NCI-H1417 (cell line): ENCODE measurements around the gene TNFSF13.
A peak's percentile ranks its signal among the peaks of the same experiment; 100 is the strongest.

ENCODE experiments used
- DNase-seq, 3 experiments: peaks; one replicate each; lab custom pipeline; 2025; lab: John Stamatoyannopoulos, UW

Gene TNFSF13

DNA sequence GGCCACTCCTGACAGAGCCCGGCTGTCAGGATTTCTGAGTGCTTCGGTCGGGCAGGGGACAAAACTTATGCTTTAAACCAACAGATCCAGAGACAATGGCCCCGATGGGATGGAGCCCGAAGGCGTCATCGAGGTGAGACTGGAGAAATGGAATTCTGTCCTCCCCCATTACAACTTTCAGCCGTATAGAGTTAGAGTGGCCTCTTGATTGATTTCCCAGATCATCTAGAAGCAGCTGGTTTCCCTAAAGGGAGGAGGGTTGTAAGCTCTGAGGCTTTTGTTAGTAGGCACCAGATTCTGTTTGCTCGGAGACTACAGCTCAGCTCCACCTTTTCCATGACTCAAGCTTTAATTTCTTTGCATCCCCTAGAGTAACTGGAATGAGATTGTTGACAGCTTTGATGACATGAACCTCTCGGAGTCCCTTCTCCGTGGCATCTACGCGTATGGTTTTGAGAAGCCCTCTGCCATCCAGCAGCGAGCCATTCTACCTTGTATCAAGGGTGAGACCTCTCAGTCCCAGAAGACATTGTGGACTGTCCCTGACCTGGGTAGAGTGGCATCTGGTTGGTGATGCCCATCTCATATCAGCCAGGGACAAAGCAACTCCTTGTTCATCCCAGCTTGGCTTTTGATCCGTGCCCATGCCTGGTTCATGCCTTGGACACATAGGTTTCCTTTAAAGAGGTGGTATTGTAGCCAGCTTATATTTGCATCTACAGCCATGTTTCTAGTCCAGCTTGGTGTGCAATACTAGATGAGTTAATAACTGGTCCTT is 15.8 kb downstream of the TNFSF13 start:
- no peak for DNase-seq

DNA sequence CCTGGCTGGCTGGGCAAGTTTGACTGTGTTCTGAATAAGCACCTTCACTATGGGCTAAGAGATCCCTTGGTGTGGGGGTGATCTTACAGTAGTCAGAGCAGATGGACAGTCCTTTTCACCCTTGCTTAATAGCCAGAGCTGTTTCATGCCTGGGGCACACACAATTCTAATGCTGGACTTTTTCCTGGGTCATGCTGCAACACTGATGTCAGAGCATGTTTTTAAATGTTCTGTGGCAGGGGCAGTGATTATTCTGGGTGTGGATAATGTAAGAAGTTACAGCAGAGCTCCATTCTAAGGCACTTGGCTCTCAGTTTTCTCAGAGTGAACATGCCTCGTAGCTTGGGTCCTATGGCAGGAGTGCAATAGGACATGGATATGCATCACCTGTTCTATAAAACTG is 16.9 kb downstream of the TNFSF13 start:
- DNase-seq = no peak

DNA sequence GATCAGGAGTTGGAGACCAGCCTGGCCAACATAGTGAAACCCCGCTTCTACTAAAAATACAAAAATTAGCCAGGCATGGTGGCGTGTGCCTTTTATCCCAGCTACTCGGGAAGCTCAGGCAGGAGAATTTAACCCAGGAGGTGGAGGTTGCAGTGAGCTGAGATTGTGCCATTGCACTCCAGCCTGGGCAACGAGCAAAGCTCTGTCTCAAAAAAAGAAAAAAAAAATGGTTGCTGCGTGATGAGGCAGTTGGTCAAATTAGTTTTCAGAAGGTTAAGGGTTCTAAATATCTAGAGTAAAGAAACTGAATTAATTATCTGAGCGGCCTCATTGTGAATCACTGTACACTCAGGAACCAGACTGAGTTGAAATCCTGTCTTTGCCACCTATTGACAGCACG is 17.4 kb downstream of the TNFSF13 start:
- no peak for DNase-seq

DNA sequence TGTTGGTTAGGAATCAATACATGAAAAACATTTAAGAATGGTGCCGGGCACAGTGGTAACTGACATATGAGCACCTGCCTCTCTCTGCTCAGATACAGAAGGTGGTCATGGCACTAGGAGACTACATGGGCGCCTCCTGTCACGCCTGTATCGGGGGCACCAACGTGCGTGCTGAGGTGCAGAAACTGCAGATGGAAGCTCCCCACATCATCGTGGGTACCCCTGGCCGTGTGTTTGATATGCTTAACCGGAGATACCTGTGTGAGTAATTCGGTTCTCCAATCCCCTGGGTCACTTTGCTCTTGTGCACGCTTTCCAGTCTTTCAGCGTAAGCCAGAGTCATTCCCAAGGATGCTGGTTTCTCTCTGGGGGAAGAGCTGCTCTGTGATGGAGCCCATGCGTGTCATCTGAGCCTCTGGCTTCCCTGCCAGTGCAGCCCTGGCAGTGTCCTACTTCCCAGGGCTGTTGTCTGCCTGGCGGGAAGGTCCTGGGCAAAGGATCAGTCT is 17.9 kb downstream of the TNFSF13 start:
- no peak for DNase-seq

DNA sequence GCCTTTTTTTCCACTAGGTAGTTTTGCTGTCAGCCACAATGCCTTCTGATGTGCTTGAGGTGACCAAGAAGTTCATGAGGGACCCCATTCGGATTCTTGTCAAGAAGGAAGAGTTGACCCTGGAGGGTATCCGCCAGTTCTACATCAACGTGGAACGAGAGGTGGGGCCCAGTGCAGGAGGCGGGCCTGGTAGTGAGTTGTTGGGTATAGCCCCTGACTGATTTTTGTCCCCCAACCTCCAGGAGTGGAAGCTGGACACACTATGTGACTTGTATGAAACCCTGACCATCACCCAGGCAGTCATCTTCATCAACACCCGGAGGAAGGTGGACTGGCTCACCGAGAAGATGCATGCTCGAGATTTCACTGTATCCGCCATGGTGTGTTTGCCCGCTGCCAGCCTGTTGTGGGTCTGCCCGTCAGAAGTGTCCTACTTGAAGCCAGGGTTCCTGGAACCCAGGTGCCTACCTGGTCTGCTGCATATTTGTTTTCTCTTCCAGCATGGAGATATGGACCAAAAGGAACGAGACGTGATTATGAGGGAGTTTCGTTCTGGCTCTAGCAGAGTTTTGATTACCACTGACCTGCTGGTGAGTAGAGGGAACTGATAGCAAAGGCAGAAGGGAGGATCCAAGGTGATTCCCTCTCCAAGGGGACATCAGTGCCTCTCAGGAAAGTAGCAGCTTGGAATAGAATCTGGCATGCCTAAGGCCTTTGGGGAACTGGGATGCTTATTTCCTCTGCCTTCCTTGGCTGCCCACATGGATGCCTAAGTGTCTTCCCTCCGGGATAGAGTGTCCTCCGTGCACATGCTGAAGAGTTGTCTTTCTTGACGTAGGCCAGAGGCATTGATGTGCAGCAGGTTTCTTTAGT is 19.0 kb downstream of the TNFSF13 start:
- peak in 1 of 3 experiments; percentile 12 for DNase-seq

DNA sequence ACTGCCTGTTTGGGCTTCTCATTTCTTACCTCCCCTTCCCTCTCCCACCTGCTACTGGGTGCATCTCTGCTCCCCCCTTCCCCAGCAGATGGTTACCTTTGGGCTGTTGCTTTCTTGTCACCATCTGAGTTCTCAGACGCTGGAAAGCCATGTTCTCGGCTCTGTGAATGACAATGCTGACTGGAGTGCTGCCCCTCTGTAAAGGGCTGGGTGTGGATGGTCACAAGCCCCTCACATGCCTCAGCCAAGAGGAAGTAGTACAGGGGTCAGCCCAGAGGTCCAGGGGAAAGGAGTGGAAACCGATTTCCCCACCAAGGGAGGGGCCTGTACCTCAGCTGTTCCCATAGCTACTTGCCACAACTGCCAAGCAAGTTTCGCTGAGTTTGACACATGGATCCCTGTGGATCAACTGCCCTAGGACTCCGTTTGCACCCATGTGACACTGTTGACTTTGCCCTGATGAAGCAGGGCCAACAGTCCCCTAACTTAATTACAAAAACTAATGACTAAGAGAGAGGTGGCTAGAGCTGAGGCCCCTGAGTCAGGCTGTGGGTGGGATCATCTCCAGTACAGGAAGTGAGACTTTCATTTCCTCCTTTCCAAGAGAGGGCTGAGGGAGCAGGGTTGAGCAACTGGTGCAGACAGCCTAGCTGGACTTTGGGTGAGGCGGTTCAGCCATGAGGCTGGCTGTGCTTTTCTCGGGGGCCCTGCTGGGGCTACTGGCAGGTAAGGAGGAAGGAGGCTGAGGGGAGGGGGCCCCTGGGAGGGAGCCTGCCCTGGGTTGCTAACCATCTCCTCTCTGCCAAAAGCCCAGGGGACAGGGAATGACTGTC is 20.7 kb downstream of the TNFSF13 start, which contains the start of gene CD68:
Gene CD68, plus strand, starts transcription at position 638 of the 833 bp plus-strand sequence. Its CDS starts 40 bp downstream, at position 678.
- DNase-seq = peak in 1 of 3 experiments; percentile 26

DNA sequence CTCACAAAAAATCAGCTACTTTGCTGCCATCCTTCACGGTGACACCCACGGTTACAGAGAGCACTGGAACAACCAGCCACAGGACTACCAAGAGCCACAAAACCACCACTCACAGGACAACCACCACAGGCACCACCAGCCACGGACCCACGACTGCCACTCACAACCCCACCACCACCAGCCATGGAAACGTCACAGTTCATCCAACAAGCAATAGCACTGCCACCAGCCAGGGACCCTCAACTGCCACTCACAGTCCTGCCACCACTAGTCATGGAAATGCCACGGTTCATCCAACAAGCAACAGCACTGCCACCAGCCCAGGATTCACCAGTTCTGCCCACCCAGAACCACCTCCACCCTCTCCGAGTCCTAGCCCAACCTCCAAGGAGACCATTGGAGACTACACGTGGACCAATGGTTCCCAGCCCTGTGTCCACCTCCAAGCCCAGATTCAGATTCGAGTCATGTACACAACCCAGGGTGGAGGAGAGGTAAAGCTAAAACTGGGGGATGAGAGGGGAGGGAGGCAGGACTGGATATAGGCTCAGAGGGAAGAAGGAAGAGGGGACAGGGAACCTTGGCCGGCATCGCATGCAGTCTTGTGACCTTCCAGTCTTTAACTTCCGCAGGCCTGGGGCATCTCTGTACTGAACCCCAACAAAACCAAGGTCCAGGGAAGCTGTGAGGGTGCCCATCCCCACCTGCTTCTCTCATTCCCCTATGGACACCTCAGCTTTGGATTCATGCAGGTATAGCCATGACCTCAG is 21.5 kb downstream of the TNFSF13 start:
- peak in 2 of 3 experiments; percentile 11 to 26 for DNase-seq

DNA sequence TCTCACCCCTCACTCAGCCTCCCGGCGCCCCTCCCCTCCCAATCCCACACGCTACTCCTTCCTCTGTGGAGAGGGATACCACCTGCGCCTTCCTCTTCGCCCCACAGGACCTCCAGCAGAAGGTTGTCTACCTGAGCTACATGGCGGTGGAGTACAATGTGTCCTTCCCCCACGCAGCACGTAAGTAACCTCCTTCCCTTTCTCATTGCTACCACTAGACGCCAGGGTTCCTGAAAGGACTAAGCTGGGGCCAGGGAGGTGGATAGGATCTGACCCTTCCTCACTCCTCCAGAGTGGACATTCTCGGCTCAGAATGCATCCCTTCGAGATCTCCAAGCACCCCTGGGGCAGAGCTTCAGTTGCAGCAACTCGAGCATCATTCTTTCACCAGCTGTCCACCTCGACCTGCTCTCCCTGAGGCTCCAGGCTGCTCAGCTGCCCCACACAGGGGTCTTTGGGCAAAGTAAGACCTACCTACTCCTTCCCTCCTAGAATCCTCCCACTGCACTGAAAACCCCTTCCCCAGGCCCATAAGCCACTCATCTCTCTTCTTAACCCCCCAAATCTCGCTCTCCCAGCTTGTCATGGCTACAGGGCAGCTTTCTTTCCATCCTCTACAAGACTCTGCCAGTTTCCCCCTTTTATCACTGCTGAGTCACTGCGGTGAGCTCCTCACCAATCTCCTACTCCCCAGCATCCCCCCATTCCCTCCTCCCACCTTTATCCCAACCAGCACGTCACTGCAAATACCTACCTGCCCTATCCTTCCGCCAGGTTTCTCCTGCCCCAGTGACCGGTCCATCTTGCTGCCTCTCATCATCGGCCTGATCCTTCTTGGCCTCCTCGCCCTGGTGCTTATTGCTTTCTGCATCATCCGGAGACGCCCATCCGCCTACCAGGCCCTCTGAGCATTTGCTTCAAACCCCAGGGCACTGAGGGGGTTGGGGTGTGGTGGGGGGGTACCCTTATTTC is 22.3 kb downstream of the TNFSF13 start:
- no peak for DNase-seq

DNA sequence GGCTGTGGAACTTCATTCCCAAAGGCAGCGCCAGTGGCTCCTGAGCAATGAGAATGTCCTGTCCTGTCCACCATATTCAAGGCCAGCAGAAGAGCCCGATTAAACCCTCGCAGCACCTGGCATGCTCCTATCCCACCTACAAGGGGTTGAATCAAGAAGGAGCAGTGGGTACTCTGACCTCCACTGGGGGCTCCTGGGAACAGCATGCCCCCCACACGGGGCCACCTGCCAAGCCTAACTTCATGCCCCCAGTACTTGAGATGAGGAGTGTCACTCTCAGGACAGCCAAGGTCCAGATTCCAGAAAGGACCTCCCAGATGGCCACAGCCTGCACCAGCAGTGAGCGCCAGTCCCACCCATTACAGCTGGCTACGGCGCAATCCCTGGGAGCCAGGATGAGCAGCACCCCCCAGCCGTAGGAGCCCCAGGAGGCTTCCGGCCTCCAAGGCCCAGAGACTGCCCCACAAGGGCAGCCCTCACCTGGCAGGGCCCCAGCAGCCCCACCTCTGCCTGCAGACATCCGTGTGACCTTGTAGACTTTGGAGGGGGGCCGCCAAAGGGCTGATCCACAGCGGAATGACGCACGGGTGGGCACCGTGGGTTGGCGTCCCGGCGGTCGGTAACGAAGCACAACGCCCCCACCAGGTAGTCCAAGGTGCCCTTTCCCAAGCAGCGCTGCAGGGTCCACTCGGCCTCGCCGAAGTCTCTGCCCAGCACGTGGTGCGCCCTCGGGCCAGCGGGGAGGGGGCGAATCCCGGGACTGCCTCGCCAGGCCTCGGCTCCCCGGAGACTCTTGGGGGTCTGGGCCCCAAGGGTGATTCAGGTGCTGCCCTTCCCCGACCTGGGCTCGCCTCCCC is 24.1 kb downstream of the TNFSF13 start:
- no peak for DNase-seq

DNA sequence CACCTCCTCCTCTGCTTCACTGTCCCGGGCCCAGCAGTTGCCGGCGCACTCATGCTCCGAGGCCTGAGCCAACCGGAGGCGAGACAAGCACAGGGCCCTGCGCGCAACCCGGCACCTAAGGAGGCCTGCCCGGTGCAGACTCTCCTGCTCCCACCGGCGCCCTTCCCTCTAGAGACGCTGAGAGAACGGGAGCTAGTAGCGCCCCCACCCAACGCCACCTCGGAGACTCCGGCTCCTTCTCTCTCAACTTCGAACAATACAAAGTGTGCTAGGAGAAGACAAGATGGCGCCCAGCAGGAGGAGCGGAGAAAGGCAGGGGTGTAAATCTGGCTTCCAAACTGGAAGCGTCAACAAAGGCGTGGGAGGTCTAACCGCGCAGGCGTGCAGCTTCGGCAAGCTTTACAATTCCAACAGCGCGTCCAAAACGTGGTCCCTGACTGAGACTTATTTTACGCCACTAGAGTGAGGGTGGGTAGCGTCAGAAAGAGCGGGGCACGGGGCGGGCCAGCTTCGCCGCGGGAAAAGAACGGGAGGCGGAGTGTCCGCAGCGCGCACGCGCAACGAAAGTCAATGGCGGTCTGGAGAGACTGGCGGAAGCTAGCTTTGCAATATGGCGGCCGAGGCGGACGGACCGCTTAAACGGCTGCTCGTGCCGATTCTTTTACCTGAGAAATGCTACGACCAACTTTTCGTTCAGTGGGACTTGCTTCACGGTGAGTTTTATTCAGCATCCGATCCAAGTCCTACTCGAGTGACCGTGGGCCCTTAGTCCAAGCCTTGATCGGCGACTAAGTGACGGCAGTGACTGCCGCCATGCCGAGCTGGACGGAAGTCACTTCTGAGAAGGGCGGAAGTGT is 24.9 kb downstream of the TNFSF13 start, which contains the start of gene MPDU1:
Gene MPDU1, plus strand, starts transcription at position 600 of the 857 bp plus-strand sequence. Its CDS starts 11 bp downstream, at position 611.
- DNase-seq = peak; percentile 92 to 96 (median 94)

DNA sequence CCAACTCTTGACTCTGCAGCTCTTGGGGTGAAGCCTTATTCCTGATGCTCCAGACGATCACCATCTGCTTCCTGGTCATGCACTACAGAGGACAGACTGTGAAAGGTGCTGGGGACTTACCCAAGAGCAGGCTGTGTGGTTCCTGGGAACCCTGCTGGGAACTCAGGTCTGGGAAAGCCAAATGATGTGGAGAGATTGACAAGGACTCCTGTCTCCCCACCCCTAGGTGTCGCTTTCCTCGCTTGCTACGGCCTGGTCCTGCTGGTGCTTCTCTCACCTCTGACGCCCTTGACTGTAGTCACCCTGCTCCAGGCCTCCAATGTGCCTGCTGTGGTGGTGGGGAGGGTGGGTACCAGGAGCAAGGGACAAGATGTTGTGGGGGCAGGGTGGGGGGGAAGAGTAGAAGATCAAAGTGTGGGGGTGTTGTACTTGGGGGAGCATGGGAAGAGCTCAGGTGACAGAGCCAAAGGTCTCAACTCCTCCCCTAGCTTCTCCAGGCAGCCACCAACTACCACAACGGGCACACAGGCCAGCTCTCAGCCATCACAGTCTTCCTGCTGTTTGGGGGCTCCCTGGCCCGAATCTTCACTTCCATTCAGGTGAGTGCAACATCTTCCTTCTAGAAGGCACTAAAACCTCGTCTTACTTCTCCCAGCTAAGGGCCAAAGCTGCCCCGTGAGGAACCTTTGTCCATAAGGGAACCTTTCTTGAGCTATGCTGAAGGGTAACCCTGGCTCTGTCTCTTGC is 28.3 kb downstream of the TNFSF13 start:
- peak in 1 of 3 experiments; percentile 1 for DNase-seq

DNA sequence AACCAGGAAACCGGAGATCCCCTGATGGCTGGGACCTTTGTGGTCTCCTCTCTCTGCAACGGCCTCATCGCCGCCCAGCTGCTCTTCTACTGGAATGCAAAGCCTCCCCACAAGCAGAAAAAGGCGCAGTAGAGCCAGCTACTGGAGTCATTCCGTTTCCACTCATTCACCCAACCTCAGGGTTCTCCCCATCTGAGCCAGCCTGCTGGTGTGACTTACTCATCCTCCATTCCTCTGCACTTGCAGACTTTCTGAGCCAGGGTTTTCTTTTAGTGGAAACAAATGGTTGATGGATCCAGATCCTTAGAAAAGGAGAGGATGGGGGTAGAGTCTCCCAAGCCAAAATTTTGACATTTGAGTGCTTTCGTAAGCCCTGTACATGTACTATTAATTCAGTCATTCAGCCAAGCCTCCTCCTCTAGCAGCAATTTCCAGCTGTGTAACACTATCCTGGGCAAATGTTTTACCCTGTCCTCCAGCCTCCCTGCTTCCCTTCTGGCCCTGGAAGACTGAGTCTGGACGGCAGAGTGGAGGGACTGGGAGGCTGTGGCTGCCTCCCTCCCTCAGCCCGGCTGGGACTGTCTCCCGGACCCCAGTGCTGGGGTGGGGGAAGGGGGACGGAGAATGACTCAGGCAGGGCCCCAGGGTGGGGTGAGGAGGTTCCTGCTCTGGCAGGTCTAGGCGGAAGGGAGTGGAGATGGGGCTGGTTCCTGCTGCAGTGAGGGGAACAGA is 29.0 kb downstream of the TNFSF13 start:
- DNase-seq = no peak

DNA sequence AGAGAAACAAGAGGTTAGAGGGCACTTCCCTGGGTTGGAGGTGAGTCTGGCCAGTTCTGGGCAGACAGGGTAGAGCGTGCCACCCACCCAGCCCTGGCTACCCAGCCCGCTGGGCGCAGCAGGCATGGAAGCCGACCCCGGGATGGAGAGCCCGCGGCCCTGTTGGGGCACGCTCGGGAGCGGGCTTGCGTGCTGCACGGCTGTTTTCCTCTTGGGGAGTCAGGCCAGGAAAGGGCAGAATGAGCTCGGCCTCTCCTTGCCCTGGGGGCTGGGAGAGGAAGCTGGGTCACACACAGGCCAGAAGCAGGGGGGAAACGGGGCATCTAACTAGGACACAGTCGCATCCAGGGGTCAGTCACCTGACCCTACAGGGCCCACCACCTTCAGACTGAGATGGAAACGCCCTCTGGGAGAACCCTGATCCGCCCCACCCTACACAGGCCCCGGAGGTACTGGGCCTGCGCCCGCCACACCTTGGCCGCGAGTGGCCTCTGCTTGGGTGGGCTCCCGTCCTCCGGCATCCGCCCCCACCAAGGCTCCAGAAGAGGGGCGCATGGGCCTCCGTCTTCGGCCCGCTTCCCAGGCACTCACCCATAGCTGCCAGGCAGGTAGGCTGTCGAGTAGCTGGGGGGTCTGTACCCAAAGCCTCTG is 30.1 kb downstream of the TNFSF13 start:
- DNase-seq = no peak

DNA sequence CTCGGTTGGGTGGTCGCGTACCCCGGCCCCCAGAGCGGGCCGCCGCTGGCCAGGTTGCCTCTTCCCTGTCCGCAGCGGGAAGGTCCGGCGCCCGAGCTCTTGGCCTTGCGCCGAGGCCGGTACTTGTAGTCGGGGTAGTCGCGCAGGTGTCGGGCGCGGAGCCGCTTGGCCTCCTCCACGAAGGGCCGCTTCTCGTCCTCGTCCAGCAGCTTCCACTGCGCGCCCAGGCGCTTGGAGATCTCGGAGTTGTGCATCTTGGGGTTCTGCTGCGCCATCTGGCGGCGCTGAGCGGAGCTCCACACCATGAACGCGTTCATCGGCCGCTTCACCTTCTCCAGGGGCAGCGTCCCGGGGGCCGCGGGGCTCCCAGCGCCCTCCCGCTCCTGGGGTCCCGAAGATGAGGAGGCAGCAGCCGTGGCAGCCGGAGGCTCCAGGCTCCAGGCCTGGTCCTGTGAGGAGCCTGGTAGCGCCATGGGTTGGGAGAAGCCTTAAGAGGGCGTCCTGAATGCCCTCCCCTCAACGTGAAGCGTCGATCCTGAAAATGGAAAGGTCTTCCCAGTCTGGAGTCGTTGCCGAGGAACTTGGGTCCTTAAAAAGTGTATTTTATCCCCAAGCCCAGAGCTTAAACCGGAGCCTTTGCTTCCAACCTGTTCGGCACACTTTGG is 30.8 kb downstream of the TNFSF13 start:
- DNase-seq = peak in 1 of 3 experiments; percentile 31
